ENCODE measurements around the gene NSL1.

NSL1 gene

DNA sequence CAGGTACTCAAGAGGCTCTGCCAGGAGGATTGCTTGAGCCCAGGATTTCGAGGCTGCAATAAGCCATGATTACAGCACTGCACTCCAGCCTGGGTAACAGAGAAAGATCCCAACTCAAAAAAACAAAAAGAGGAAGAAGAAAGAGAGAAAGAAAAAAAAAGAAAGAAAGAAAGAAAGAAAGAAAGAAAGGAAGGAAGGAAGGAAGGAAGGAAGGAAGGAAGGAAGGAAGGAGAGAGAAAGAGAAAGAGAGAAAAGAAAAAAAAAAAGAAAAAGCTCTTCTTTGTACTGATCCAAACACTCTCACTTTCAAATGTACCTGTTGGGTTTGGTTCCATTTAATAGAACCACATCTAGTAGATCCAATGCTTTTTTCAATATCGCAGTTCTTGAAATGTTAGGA is 103.8 kb downstream of the NSL1 start:
- DNase-seq (ENCODE audit: low read depth in 2 of 3, low spot score in 2 of 3): no peak

- no peak for DNase-seq (ENCODE audit: low read depth in 2 of 3, low spot score in 2 of 3)
Measured at GRCh38 chr1:212686591-212686990, 105.0 kb downstream of the NSL1 start.

- DNase-seq (ENCODE audit: low read depth in 2 of 3, low spot score in 2 of 3): no peak
Measured at GRCh38 chr1:212686069-212686468, 105.5 kb downstream of the NSL1 start.

- DNase-seq (ENCODE audit: low read depth in 2 of 3, low spot score in 2 of 3): no peak
Measured at GRCh38 chr1:212685429-212685828, 106.1 kb downstream of the NSL1 start.

- no peak for DNase-seq (ENCODE audit: low read depth in 2 of 3, low spot score in 2 of 3)
Measured at GRCh38 chr1:212684521-212685090, 107.0 kb downstream of the NSL1 start.

- no peak for DNase-seq (ENCODE audit: low read depth in 2 of 3, low spot score in 2 of 3)
Measured at GRCh38 chr1:212684076-212684475, 107.5 kb downstream of the NSL1 start.

DNA sequence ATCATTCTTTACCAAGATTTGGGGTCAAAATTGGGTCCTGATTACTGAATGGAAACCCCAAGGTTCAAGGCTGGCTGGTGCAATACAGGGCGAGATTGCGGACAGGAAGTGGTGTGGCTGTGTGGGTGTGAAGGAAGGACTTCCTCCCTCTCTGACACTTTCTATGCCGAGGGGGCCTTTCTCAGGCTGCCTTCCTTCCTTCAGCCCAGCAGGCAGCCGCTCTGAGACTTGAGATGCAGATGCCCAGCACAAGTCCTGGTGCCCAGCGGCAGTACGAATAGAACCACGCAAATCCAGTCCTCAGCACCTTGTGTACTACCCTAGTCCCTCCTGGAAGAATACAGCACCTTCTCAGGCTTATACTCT is 108.2 kb downstream of the NSL1 start:
- peak in 1 of 3 experiments; percentile 55 for DNase-seq (ENCODE audit: low read depth in 2 of 3, low spot score in 2 of 3)

GRCh38 chr1:212680680-212681389 is 110.7 kb downstream of the NSL1 start:
- DNase-seq (ENCODE audit: low read depth in 2 of 3, low spot score in 2 of 3): no peak

DNA sequence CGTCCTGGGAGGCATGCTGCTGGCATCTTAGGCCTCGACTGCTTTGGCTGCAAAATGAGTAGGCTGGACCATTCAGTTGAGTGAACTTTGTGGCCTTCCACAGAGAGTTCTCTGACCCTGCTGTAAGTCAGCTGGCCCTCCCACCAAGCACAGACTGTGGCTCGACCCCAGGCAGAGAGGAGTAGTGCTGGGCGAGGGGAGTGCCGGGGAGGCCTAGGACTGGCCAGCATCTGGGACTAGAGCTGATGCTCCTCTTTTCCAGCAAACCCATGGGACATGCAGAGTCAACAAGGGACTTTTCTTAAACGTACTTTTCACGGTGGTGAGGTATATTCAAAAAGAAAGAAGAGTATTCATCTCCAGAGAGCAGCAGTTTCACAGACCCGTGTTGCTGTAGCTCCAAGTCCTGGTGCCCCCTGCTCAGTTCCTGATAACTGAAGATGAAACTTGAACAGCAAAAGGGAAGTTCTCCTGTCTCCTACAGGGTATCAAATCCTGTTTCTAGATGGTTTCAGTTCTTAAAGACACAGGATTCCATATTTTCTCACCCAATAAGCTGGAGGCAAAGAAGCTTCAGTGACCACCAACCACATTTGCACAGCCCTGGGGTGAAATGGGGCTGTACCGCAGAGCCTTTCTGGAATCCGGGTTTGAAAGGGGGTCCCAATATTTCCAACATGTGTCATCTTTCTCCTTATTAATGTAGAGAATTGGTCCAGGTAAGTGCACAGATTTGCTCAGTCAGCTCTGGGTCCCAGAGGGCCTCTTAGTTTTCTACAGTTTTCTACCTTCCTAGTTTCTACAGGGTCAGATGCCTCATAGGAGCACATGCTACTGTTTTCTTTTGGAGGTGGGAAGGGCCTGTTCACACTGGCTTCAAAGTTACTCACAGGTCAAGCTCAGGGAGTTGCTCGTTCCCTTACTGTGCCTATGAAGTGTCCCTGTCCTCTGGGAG is 112.8 kb downstream of the NSL1 start:
- DNase-seq (ENCODE audit: low read depth in 2 of 3, low spot score in 2 of 3): no peak

DNA sequence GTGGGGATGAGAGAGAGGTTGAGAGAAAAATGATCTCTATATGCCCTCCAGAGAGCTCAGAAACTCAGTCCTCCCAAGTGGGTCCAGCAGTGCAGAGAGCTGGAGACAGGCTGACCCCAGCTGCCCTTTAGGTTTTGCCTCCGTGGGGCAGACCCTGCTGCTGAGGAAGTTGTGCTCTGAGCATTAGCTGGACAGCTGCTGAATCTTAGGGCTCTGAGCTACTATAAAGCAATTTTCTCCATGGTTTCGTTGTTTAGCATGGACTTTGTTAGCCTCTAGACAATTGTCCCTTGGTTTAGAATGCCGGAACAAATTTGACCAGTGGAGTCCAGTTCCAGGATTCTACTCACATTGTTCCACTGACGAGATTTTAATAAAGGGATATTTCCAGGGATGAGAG is 114.0 kb downstream of the NSL1 start:
- no peak for DNase-seq (ENCODE audit: low read depth in 2 of 3, low spot score in 2 of 3)

GRCh38 chr1:212677136-212677535 is 114.4 kb downstream of the NSL1 start:
- DNase-seq (ENCODE audit: low read depth in 2 of 3, low spot score in 2 of 3): no peak

Data from activated CD8-positive, alpha-beta memory T cell treated with anti-CD3 and anti-CD28 coated beads for 48 hours (primary cell).